Uterine smooth muscle cell (primary cell): ENCODE measurements around the gene HDAC1. TPM values are rescaled to one million over a fixed set of nuclear protein-coding genes. Genes with fewer than 3 reads are reported as not detected.

Experiments used
- total RNA-seq: library from RNA; depleted of rRNA; stranded (reverse); fragments of >200 nt; gene quantifications from 2 replicates; pipeline ENCODE4 v1.2.3, GENCODE V29; 2014

Gene HDAC1
- total RNA-seq = 68.2 and 88.9 TPM in 2 replicates

GRCh38 chr1:32291708-32292538 is at the start of gene HDAC1:
Gene HDAC1, plus strand, starts transcription at chr1:32292083. Its CDS starts 87 bp downstream, at chr1:32292170.

GRCh38 chr1:32246888-32247273 is 45.0 kb upstream of the HDAC1 start, which contains the start of gene FAM167B:
Gene FAM167B, plus strand, starts transcription at chr1:32247222. Its CDS starts 200 bp downstream, at chr1:32247422.

GRCh38 chr1:32250893-32251716 is 40.8 kb upstream of the HDAC1 start, which contains the start of gene LCK:
Gene LCK, plus strand, starts transcription at chr1:32251265. Its CDS starts 23,065 bp downstream, at chr1:32274330.

GRCh38 chr1:32335790-32336590 is 44.1 kb downstream of the HDAC1 start, which contains the start of gene MARCKSL1:
Gene MARCKSL1, minus strand, starts transcription at chr1:32336233. Its CDS starts 200 bp downstream, at chr1:32336033.

GRCh38 chr1:32362474-32363313 is 70.8 kb downstream of the HDAC1 start, which contains the start of the genes FAM229A and TSSK3:
Gene FAM229A, minus strand, starts transcription at chr1:32362485. Its CDS starts 394 bp downstream, at chr1:32362091.
Gene TSSK3, plus strand, starts transcription at chr1:32362539. Its CDS starts 163 bp downstream, at chr1:32362702.

Other genes starting within 250 kb of the HDAC1 start
- gene TMEM39B, start 219.1 kb upstream of the HDAC1 start, total RNA-seq = 4.5 and 5.2 TPM in 2 replicates
- gene KPNA6, start 184.0 kb upstream of the HDAC1 start, total RNA-seq = 35.1 TPM in 2 replicates
- 99.6 and 103 TPM in 2 replicates for gene TXLNA, start 112.4 kb upstream of the HDAC1 start, total RNA-seq
- 10.8 and 11.6 TPM in 2 replicates for gene CCDC28B, start 91.5 kb upstream of the HDAC1 start, total RNA-seq
- gene IQCC, start 86.4 kb upstream of the HDAC1 start, total RNA-seq = 2.4 and 4.6 TPM in 2 replicates
- gene DCDC2B, start 83.0 kb upstream of the HDAC1 start, total RNA-seq = 0.12 TPM in 1 of 2 replicates, not detected in the other
- gene TMEM234, start 69.7 kb upstream of the HDAC1 start, total RNA-seq = 16.8 and 20.5 TPM in 2 replicates
- 350 and 441 TPM in 2 replicates for gene EIF3I, start 69.7 kb upstream of the HDAC1 start, total RNA-seq
- gene FAM167B, start 44.9 kb upstream of the HDAC1 start, total RNA-seq = 0.44 and 0.50 TPM in 2 replicates
- not detected in 2 replicates for gene LCK, start 40.8 kb upstream of the HDAC1 start, total RNA-seq
- 10.5 and 18.9 TPM in 2 replicates for gene MARCKSL1, start 44.1 kb downstream of the HDAC1 start, total RNA-seq
- gene FAM229A, start 70.4 kb downstream of the HDAC1 start, total RNA-seq = 0.77 and 1.00 TPM in 2 replicates
- gene TSSK3, start 70.5 kb downstream of the HDAC1 start, total RNA-seq = 0.33 and 5.1 TPM in 2 replicates
- 59.7 and 59.9 TPM in 2 replicates for gene BSDC1, start 102.4 kb downstream of the HDAC1 start, total RNA-seq
- under 0.01 TPM in 1 of 2 replicates, not detected in the other for gene ZBTB8B, start 173.0 kb downstream of the HDAC1 start, total RNA-seq
- gene ZBTB8A, start 247.3 kb downstream of the HDAC1 start, total RNA-seq = 6.8 and 9.1 TPM in 2 replicates